ENCODE results near the gene RABL6. TPM values are rescaled to one million over a fixed set of nuclear protein-coding genes. Genes with fewer than 3 reads are reported as not detected.
"Not testable (repeated sequence)": the region's sequence is repeated elsewhere in the genome, so short reads cannot be mapped to it uniquely, and the experiment has no call there.

Gene RABL6
- total RNA-seq, 2 experiments from 2014 or later, result 113 to 133 TPM

GRCh38 chr9:136795000-136795348 lies 12.8 kb upstream of the RABL6 start:
- no peaks in the 10 kb centered on the region for H3K9me3 ChIP-seq (ENCODE audit: low read length)
- no peak overlapping the region for H2AFZ ChIP-seq (ENCODE audit: low read length)
- no peak overlapping the region for H3K4me3 ChIP-seq (ENCODE audit: low read depth, low read length, poor library complexity, severe bottlenecking)
- CTCF ChIA-PET (ENCODE audit: unreplicated experiment), result no interaction called here
- intact Hi-C loops (cut with micrococcal nuclease; ENCODE audit: unreplicated experiment), result no loop called here
- no peaks in the 10 kb centered on the region for H3K9me2 ChIP-seq (ENCODE audit: insufficient read depth, low read length)
- no peaks in the 10 kb centered on the region for H4K20me1 ChIP-seq (ENCODE audit: insufficient read depth, low read length)
- no peaks in the 10 kb centered on the region for H3K36me3 ChIP-seq (ENCODE audit: insufficient read depth, low read length)
- no peak for DNase-seq (ENCODE audit: low spot score)
- no peak overlapping the region for H3K27ac ChIP-seq (ENCODE audit: low read depth, low read length, poor library complexity, severe bottlenecking)
- TF ChIP-seq EZH2phosphoT487 (IDR thresholded peaks at IDR 0.05; ENCODE audit: borderline replicate concordance, low read depth, low read length) (no peak), CTCF (conservative IDR thresholded peaks at IDR 0.05; ENCODE audit: low read length) (no peak)
- POLR2A ChIA-PET, result no interaction called here
- no peaks in the 10 kb centered on the region for H3K79me2 ChIP-seq (ENCODE audit: insufficient read depth, low read depth, low read length)
- H3K4me1 ChIP-seq (ENCODE audit: insufficient read depth, low read length, poor library complexity, severe bottlenecking), result peaks cover 45% of the 10 kb centered on the region
- H3K4me2 ChIP-seq (ENCODE audit: low read length), result no peak overlapping the region
- no TSS peak for BruUV-seq (replicated peaks)

GRCh38 chr9:136796238-136796774 lies 11.4 kb upstream of the RABL6 start, which contains the start of gene CCDC183:
CCDC183 (plus strand) TSS chr9:136796338; CDS start chr9:136796398, 60 bp downstream.
- Histone ChIP-seq H3K4me2 (ENCODE audit: low read length) (peak within 1 kb of the TSS; percentile 67), H3K79me2 (ENCODE audit: insufficient read depth, low read depth, low read length) (no peaks in the 10 kb centered on the region), H3K9me3 (ENCODE audit: low read length) (no peaks in the 10 kb centered on the region), H2AFZ (ENCODE audit: low read length) (no peak within 1 kb of the TSS), H3K36me3 (ENCODE audit: insufficient read depth, low read length) (no peaks in the 10 kb centered on the region), H3K4me1 (ENCODE audit: insufficient read depth, low read length, poor library complexity, severe bottlenecking) (peaks cover 50% of the 10 kb centered on the region), H3K9me2 (ENCODE audit: insufficient read depth, low read length) (no peaks in the 10 kb centered on the region), H3K27ac (ENCODE audit: low read depth, low read length, poor library complexity, severe bottlenecking) (peak within 1 kb of the TSS; percentile 71), H4K20me1 (ENCODE audit: insufficient read depth, low read length) (no peaks in the 10 kb centered on the region), H3K4me3 (ENCODE audit: low read depth, low read length, poor library complexity, severe bottlenecking) (no peak within 1 kb of the TSS)
- DNase-seq (ENCODE audit: low spot score), result no peak
- no TSS peak for BruUV-seq (replicated peaks)
- ChIA-PET POLR2A (interaction anchor here (0.7 kb wide), 1 partner anchor 258 kb away, joined by 4 read pairs; no protein-coding TSS in a partner anchor), CTCF (ENCODE audit: unreplicated experiment) (interaction anchor here (0.9 kb wide), 1 partner anchor 233 kb away, joined by 3 read pairs; no protein-coding TSS in a partner anchor)
- TF ChIP-seq EZH2phosphoT487 (IDR thresholded peaks at IDR 0.05; ENCODE audit: borderline replicate concordance, low read depth, low read length) (no peak), CTCF (conservative IDR thresholded peaks at IDR 0.05; ENCODE audit: low read length) (no peak)
- intact Hi-C loops (cut with micrococcal nuclease; ENCODE audit: unreplicated experiment), result no loop called here

- H3K36me3 ChIP-seq (ENCODE audit: insufficient read depth, low read length); H3K9me3 ChIP-seq (ENCODE audit: low read length); H3K9me2 ChIP-seq (ENCODE audit: insufficient read depth, low read length); H3K79me2 ChIP-seq (ENCODE audit: insufficient read depth, low read depth, low read length); H2AFZ ChIP-seq (ENCODE audit: low read length); H3K4me3 ChIP-seq (ENCODE audit: low read depth, low read length, poor library complexity, severe bottlenecking); intact Hi-C loops (cut with micrococcal nuclease; ENCODE audit: unreplicated experiment); BruUV-seq (replicated peaks); CTCF ChIA-PET (ENCODE audit: unreplicated experiment); POLR2A ChIA-PET; DNase-seq (ENCODE audit: low spot score); H4K20me1 ChIP-seq (ENCODE audit: insufficient read depth, low read length): not testable (repeated sequence)
- peak overlapping the region; percentile 67; the same call in 1 of the 2 replicates for H3K4me2 ChIP-seq (ENCODE audit: low read length)
- H3K4me1 ChIP-seq (ENCODE audit: insufficient read depth, low read length, poor library complexity, severe bottlenecking), result peaks cover 52% of the 10 kb centered on the region
- H3K27ac ChIP-seq (ENCODE audit: low read depth, low read length, poor library complexity, severe bottlenecking), result peak overlapping the region; percentile 71
These were observed 10.9 kb upstream of the RABL6 start for GRCh38 chr9:136796775-136797347.
